ENCODE measurements around the gene SNX25.

The SNX25 gene

DNA sequence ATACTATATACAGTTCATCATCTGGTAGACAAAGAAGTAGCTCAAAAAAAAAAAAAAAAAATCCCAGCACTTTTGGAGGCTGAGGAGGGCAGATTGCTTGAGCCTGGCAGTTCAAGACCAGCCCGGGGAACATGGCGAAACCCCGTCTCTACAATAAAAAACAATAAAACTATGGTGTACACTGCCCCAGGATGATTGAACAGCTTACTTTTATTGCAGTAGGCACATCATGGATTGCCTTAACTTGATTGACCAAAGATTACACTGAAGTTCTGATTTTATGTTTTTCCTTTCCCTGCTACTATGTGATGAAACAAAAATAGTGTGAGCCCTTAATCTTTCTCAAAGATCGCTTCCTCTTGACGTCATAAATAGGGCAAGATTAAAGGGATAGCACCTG lies 60.6 kb downstream of the SNX25 start:
- ChIA-PET CTCF (no interaction called here), POLR2A (ENCODE audit: low non-redundant PET) (no interaction called here)
- TF ChIP-seq, protein P1, sequence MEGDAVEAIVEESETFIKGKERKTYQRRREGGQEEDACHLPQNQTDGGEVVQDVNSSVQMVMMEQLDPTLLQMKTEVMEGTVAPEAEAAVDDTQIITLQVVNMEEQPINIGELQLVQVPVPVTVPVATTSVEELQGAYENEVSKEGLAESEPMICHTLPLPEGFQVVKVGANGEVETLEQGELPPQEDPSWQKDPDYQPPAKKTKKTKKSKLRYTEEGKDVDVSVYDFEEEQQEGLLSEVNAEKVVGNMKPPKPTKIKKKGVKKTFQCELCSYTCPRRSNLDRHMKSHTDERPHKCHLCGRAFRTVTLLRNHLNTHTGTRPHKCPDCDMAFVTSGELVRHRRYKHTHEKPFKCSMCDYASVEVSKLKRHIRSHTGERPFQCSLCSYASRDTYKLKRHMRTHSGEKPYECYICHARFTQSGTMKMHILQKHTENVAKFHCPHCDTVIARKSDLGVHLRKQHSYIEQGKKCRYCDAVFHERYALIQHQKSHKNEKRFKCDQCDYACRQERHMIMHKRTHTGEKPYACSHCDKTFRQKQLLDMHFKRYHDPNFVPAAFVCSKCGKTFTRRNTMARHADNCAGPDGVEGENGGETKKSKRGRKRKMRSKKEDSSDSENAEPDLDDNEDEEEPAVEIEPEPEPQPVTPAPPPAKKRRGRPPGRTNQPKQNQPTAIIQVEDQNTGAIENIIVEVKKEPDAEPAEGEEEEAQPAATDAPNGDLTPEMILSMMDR (conservative IDR thresholded peaks at IDR 0.05; ENCODE audit: low read depth): no peak
- no peak overlapping the region for H3K27ac ChIP-seq
- DNase-seq (ENCODE audit: low spot score): no peak

DNA sequence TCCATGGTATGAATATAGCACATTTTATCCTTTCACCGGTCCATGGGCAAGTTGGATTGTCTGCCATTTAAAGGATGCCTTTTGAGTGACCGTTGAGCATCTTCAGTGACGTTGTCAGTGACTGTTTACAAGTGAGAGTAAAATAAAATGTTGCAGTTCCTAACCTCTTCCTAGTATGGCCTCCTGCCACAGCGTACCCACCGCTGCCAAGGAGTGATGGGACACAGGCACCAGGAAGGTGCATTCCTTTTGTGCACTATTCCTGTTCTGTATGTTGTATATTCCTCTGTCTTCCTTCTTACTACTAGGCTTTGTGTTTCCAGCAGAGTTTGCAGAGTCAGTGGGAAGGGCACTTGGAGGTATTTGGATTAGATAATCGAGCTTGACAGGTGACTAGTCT lies 61.5 kb downstream of the SNX25 start:
- POLR2A ChIA-PET (ENCODE audit: low non-redundant PET): no interaction called here
- H3K27ac ChIP-seq: no peak overlapping the region
- no peak for DNase-seq (ENCODE audit: low spot score)
- CTCF ChIA-PET: interaction anchor here (0.6 kb wide), 1 partner anchor 1016 kb away, joined by 3 read pairs; no protein-coding TSS in a partner anchor
- TF ChIP-seq, protein P1 (conservative IDR thresholded peaks at IDR 0.05; ENCODE audit: low read depth): no peak

DNA sequence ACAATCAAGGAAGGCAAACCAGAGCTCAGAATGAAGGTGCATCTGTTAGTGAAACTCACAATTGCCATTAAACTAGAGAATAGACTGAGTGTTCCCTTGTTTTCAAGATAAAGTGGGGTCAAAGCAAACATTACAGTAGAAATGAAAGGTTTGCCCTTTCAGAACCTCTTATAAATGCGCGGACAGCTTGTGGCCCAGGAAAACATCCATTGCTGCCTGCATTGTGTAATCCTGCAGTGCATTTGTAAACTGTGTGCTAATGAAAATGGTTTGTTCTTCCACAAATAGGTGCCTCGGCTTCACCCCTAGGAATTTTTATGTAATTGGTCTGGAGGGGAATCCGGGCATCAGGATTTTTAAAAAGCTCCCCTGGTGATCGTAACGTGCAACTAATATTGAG lies 62.8 kb downstream of the SNX25 start:
- TF ChIP-seq, protein P1 (conservative IDR thresholded peaks at IDR 0.05; ENCODE audit: low read depth): no peak
- no peak overlapping the region for H3K27ac ChIP-seq
- ChIA-PET CTCF (no interaction called here), POLR2A (ENCODE audit: low non-redundant PET) (no interaction called here)
- DNase-seq (ENCODE audit: low spot score): no peak

DNA sequence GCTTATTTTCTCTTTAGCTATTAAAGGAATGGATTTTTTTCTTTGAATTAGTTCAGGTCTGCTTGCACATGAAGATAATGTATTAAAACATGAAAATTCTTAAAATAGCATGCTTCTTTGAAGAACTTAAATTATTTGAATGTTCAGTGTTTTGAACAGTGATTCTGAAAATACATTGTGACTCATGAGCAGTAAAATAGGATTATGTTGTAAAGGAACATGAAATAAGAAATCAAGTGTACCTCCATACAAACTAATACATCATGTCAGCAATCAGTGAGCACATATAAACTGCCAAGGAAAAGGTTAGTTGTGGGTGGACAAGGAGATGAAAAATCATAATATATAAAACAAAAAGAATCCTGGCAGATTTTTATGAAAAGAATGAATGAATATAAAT lies 66.1 kb downstream of the SNX25 start:
- POLR2A ChIA-PET (ENCODE audit: low non-redundant PET): no interaction called here
- DNase-seq (ENCODE audit: low spot score): no peak
- CTCF ChIA-PET: no interaction called here
- no peak overlapping the region for H3K27ac ChIP-seq
- TF ChIP-seq, protein P1 (conservative IDR thresholded peaks at IDR 0.05; ENCODE audit: low read depth): no peak

DNA sequence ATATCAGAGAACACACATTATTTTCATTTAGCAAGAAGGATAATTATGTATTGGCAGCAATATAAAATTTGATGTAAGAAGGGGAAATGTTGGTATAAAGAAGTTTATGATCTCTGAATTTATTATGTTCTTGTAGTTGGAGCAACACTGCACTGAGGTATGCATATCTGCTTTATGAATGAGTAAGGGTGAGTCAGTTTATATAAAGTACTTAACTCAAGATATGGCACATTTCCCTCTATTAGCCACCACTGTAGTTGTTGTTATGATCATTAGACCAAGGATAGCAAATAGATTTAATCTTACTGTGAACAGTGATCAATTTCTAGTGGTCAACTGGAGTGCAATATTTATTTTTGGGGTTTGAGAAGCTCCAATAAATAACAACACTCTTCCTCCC lies 66.6 kb downstream of the SNX25 start:
- TF ChIP-seq, protein P1 (conservative IDR thresholded peaks at IDR 0.05; ENCODE audit: low read depth): no peak
- no peak overlapping the region for H3K27ac ChIP-seq
- POLR2A ChIA-PET (ENCODE audit: low non-redundant PET): no interaction called here
- CTCF ChIA-PET: no interaction called here
- peak; percentile 25 for DNase-seq (ENCODE audit: low spot score)

DNA sequence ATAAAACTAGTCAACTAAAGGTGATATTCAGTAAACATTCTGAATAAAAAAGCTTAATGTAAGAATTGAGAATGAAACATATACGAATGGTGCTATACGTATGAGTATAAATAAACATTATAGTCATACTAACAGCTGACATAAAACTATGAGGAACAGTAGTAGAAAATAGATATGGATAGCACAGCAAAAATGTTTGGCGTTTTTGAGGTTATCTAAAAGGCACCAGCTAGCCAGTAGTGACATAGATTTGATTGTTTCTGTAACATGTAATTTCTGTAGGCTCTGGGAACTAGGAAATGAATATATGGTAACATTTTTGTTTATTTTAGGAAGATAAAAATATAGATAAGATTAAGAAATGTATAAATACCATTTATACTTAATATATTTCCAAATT lies 69.3 kb downstream of the SNX25 start:
- TF ChIP-seq, protein P1 (conservative IDR thresholded peaks at IDR 0.05; ENCODE audit: low read depth): no peak
- no peak for DNase-seq (ENCODE audit: low spot score)
- ChIA-PET POLR2A (ENCODE audit: low non-redundant PET) (no interaction called here), CTCF (interaction anchor here (0.6 kb wide), 1 partner anchor 54 kb away, joined by 4 read pairs; no protein-coding TSS in a partner anchor)
- H3K27ac ChIP-seq: no peak overlapping the region

DNA sequence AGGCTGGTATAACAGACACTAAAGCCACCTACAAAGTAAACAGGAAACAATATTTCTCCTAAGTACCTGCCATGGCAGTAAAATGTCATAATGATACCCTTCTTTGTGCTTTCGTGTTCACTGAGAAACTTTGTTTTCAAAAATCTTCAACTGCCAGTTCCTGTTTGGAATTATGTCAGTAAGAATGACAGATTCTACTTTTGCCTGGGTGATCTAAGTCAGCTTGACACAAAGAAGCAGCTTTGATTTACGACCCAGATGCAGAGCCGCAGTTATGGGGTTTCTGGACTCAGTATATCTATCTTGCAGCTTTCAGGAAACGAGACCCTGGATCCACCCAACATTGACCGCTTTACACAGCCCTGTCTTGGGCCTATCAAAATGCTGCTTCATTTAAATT lies 71.2 kb downstream of the SNX25 start:
- CTCF ChIA-PET: no interaction called here
- TF ChIP-seq, protein P1 (conservative IDR thresholded peaks at IDR 0.05; ENCODE audit: low read depth): no peak

More for the DNA sequence above, 71.2 kb downstream of the SNX25 start:
- H3K27ac ChIP-seq: no peak overlapping the region
- DNase-seq (ENCODE audit: low spot score): no peak
- POLR2A ChIA-PET (ENCODE audit: low non-redundant PET): no interaction called here
